Body of pancreas (tissue), 4 donors: ENCODE data around the gene CXCL11.

Experiments
- POLR2A ChIP-seq, 3 donors: fragments of 450-650 bp; IDR thresholded peaks; one replicate each; pipeline ENCODE4 v1.6.1; 2016; ENCODE audit warnings: antibody characterized with exemption in 3 of 3, mild to moderate bottlenecking in 2 of 3
- TF ChIP-seq, protein P1 (sequence below), 7 experiments: fragments of 450-650 bp in 4 of 7; fragments of 200-600 bp in 3 of 7; sonication (generic) in 3 of 7; IDR thresholded peaks; one replicate each; pipeline ENCODE4 v1.5.1; 2016 to 2019; ENCODE audit warnings: antibody characterized with exemption in 7 of 7

DNA sequence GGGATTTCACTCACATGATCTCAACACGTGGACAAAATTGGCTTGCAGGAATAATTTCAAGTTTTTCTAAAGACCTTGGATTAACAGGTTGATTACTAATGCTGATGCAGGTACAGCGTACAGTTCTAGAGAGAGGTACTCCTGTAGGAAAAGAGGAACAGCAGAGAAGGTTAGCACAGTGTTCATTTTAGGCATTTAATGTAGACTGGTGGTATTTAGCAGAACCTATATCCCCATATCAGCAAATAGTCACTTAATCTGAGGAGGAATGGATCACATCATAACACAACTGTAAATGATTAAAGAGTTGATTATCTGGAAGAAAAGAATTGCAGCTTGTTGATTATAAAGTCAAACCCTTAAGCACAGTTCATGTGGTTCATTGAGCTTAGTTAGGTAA lies 13.2 kb downstream of the CXCL11 start:
- TF ChIP-seq POLR2A (IDR thresholded peaks at IDR 0.05), result no peak
- TF ChIP-seq, protein P1, sequence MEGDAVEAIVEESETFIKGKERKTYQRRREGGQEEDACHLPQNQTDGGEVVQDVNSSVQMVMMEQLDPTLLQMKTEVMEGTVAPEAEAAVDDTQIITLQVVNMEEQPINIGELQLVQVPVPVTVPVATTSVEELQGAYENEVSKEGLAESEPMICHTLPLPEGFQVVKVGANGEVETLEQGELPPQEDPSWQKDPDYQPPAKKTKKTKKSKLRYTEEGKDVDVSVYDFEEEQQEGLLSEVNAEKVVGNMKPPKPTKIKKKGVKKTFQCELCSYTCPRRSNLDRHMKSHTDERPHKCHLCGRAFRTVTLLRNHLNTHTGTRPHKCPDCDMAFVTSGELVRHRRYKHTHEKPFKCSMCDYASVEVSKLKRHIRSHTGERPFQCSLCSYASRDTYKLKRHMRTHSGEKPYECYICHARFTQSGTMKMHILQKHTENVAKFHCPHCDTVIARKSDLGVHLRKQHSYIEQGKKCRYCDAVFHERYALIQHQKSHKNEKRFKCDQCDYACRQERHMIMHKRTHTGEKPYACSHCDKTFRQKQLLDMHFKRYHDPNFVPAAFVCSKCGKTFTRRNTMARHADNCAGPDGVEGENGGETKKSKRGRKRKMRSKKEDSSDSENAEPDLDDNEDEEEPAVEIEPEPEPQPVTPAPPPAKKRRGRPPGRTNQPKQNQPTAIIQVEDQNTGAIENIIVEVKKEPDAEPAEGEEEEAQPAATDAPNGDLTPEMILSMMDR (IDR thresholded peaks at IDR 0.05), result no peak
